Measurements from ENCODE around the gene GALR2. TPM values are rescaled to one million over a fixed set of nuclear protein-coding genes. Genes with fewer than 3 reads are reported as not detected.

GALR2 gene
- total and polyA plus RNA-seq, 9 of the 15 experiments (the other 6 are each of a cell fraction or from before 2014, with no cell fraction given): 0.34 TPM; not detected in 8

GRCh38 chr17:76103274-76104139, 28.9 kb downstream of the GALR2 start, which contains the start of gene EXOC7 (continued):
- TF ChIP-seq REST (IDR thresholded peaks at IDR 0.05; ENCODE audit: borderline replicate concordance) (no peak), REST (CRISPR knock-in tag; IDR thresholded peaks at IDR 0.05; ENCODE audit: low read depth) (0 out of 2 replicates have a peak, but pooled peaks have one; percentile 54), ZBTB11 (CRISPR knock-in tag; IDR thresholded peaks at IDR 0.05) (peak in 2 of 3 experiments; percentile 20 to 84; a peak in 2 of 6 replicates), XRCC5 (IDR thresholded peaks at IDR 0.05; ENCODE audit: low read depth, low read length) (no peak), ZBTB34 (CRISPR knock-in tag; IDR thresholded peaks at IDR 0.05) (no peak), TEAD4 (IDR thresholded peaks at IDR 0.05; ENCODE audit: low read length) (peak; percentile 69), TEAD4 (CRISPR knock-in tag; IDR thresholded peaks at IDR 0.05; ENCODE audit: borderline replicate concordance) (no peak), RB1 (IDR thresholded peaks at IDR 0.05; ENCODE audit: low read depth) (peak; percentile 34; the same call in 1 of the 2 replicates), ZNF780A (CRISPR knock-in tag; IDR thresholded peaks at IDR 0.05) (no peak), PKNOX1 (IDR thresholded peaks at IDR 0.05) (0 out of 2 replicates have a peak, but pooled peaks have one; percentile 12), TAF15 (IDR thresholded peaks at IDR 0.05; ENCODE audit: low read depth, low read length) (no peak), HIVEP1 (CRISPR knock-in tag; IDR thresholded peaks at IDR 0.05) (no peak)

Measured in K562 (cell line).